Tibial nerve (tissue), 4 donors: ENCODE data around the gene RIPPLY3. TPM values are rescaled to one million over a fixed set of nuclear protein-coding genes. Genes with fewer than 3 reads are reported as not detected.

Source experiments
- DNase-seq, 2 donors: peaks; one replicate each; pipeline ENCODE4 v3.0.0-alpha.2; 2019; ENCODE audit warnings: low spot score in 2 of 2
- H3K27ac ChIP-seq, 4 donors: fragments of 200-600 bp; sonication (generic) in 3 of 4; one replicate each; pipeline ENCODE4 v1.5.1; 2017 to 2019; ENCODE audit warnings: mild to moderate bottlenecking in 1 of 4
- H3K27me3 ChIP-seq, 2 donors: fragments of 200-600 bp; sonication (generic) in 1 of 2; one replicate each; pipeline versions ENCODE4 v1.5.1 to v1.6.0; 2017 to 2019
- H3K36me3 ChIP-seq, 3 donors: fragments of 200-600 bp; sonication (generic); one replicate each; pipeline ENCODE4 v1.5.1; 2018 to 2019
- H3K4me1 ChIP-seq, 4 donors: fragments of 200-600 bp; sonication (generic) in 3 of 4; one replicate each; pipeline ENCODE4 v1.5.1; 2017 to 2019
- H3K4me3 ChIP-seq, 4 donors: fragments of 200-600 bp; sonication (generic) in 3 of 4; one replicate each; pipeline ENCODE4 v1.5.1; 2017 to 2019; ENCODE audit warnings: mild to moderate bottlenecking in 1 of 4, moderate library complexity in 1 of 4
- H3K9me3 ChIP-seq, 4 donors: fragments of 200-600 bp; sonication (generic) in 3 of 4; one replicate each; pipeline ENCODE4 v1.5.1; 2017 to 2019
- EP300 ChIP-seq, 2 donors: sonication (generic); formaldehyde crosslinking; IDR thresholded peaks; one replicate each; pipeline ENCODE4 v1.6.1; 2017; ENCODE audit warnings: antibody characterized with exemption in 2 of 2, mild to moderate bottlenecking in 1 of 2
- POLR2A ChIP-seq, 2 donors: fragments of 450-650 bp; IDR thresholded peaks; one replicate each; pipeline ENCODE4 v1.6.1; 2017; ENCODE audit warnings: antibody characterized with exemption in 2 of 2, mild to moderate bottlenecking in 2 of 2, moderate library complexity in 2 of 2
- WGBS, 2 donors: methylation state at CpG; one replicate each; pipeline ENCODE4 v1.1.5; 2018; 5-methylcytosine and 5-hydroxymethylcytosine counted together
- total RNA-seq, 4 donors: library from RNA; depleted of rRNA; stranded (reverse); fragments of >200 nt; gene quantifications; one replicate each; pipeline ENCODE4 v1.1.0, GENCODE V29; 2016
- TF ChIP-seq, protein P1 (sequence below), 5 experiments: fragments of 200-600 bp in 3 of 5; fragments of 450-650 bp in 2 of 5; sonication (generic) in 3 of 5; IDR thresholded peaks; one replicate each; pipeline ENCODE4 v1.5.1; 2016 to 2019; ENCODE audit warnings: antibody characterized with exemption in 5 of 5, mild to moderate bottlenecking in 3 of 5, moderate library complexity in 2 of 5

RIPPLY3 gene
- total RNA-seq, 4 donors from 2014 or later, result not detected

DNA sequence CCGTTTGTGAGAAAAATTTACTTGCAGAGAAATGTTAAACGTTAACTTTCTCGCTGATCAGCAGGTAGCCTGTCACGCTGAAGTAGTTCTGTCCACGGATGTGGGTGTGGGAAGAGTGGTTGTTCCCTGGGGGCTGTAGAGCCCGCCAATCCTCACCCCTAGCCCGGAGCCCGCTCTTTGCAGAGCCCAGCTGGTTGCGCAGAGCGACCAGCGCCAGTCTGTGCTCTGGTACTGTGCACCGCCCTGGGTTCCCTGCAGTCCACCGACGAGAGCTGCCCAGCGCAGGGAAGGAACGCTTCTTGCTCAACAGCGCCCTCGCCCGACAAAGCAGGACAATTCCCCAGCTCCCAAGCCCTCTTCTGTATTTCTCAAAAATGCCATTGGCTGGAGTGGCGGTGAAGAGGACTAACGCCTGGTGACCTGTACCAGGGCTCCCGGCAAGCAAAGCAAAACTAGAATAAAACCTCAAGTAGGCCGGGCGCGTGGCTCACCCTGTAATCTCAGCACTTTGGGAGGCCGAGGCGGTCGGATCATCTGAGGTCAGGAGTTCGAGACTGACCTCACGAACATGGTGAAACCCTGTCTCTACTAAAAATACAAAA, 3.3 kb downstream of the RIPPLY3 start:
- Histone ChIP-seq H3K36me3 (no peaks in the 10 kb centered on the region), H3K27me3 (peaks cover 3 to 62% of the 10 kb centered on the region in 2 donors), H3K4me1 (peaks cover 0 to 27% (median 5%) of the 10 kb centered on the region in 4 donors), H3K4me3 (peak overlapping the region in 2 of 4 donors; percentile 23 to 29), H3K9me3 (no peaks in the 10 kb centered on the region), H3K27ac (no peak overlapping the region)
- TF ChIP-seq, protein P1, sequence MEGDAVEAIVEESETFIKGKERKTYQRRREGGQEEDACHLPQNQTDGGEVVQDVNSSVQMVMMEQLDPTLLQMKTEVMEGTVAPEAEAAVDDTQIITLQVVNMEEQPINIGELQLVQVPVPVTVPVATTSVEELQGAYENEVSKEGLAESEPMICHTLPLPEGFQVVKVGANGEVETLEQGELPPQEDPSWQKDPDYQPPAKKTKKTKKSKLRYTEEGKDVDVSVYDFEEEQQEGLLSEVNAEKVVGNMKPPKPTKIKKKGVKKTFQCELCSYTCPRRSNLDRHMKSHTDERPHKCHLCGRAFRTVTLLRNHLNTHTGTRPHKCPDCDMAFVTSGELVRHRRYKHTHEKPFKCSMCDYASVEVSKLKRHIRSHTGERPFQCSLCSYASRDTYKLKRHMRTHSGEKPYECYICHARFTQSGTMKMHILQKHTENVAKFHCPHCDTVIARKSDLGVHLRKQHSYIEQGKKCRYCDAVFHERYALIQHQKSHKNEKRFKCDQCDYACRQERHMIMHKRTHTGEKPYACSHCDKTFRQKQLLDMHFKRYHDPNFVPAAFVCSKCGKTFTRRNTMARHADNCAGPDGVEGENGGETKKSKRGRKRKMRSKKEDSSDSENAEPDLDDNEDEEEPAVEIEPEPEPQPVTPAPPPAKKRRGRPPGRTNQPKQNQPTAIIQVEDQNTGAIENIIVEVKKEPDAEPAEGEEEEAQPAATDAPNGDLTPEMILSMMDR (IDR thresholded peaks at IDR 0.05), result peak; percentile 71 to 84 (median 81)
- TF ChIP-seq POLR2A (IDR thresholded peaks at IDR 0.05) (no peak), EP300 (IDR thresholded peaks at IDR 0.05) (peak in 1 of 2 donors; percentile 28)
- peak; percentile 51 to 66 for DNase-seq
- WGBS, 2 donors, result 13 to 15% methylated on average over 30 of the region's 30 CpGs

DNA sequence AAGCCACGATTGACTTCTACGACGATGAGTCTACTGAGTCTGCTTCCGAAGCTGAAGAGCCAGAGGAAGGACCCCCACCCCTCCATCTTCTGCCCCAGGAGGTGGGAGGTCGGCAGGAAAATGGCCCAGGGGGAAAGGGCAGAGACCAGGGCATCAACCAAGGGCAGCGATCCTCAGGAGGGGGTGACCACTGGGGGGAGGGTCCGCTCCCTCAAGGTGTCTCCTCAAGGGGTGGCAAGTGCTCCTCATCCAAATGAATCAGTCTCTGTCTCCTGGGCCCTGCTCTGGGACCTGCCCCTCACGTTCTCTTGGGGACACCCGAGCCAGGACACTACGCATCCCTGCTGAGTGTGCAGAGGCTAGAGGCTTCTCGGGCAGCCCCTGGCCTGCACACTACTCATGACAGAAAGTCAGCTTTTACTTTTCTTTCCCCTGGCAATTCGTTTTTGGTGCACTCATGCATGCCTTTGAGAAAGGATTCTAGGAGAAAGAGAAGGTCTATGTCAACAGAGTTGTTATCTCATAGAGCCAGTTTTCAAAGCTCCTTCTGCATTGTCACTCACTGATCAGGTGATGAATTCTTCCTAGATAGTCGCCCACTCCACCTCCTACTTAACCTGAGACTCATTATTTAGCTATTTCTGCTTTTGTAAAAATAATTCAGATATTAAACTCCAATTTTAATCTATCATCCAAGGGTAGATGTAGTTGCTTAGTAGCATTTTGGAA, 11.6 kb downstream of the RIPPLY3 start:
- TF ChIP-seq POLR2A (IDR thresholded peaks at IDR 0.05) (no peak), EP300 (IDR thresholded peaks at IDR 0.05) (no peak)
- TF ChIP-seq, protein P1 (IDR thresholded peaks at IDR 0.05), result no peak
- H3K4me1 ChIP-seq, result no peaks in the 10 kb centered on the region
- DNase-seq, result no peak
- H3K9me3 ChIP-seq, result no peaks in the 10 kb centered on the region
- H3K27me3 ChIP-seq, result peaks cover 0 to 15% of the 10 kb centered on the region in 2 donors
- H3K36me3 ChIP-seq, result no peaks in the 10 kb centered on the region
- 78 to 82% methylated on average over 13 of the region's 13 CpGs for WGBS, 2 donors
- no peak overlapping the region for H3K4me3 ChIP-seq
- no peak overlapping the region for H3K27ac ChIP-seq

DNA sequence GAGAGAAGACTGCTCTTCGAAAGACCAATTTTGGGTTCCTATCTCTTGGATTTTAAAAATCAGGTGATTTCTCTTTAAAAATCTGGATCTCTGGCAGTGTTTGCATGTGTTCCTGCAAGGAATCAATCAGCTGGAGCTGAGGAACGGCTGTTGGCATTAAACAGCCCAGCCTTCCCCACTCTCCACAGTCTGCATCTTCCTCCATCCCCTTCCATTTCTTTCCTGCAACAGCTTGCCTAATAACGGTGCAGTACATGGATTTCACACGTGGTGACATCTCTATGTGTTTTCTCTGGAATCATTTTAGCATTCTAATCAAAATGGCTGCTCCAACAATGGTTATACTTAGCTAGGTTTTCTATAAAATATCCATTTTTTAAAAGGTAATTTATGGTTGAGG, 20.0 kb downstream of the RIPPLY3 start:
- H3K36me3 ChIP-seq, result no peaks in the 10 kb centered on the region
- no peak overlapping the region for H3K4me3 ChIP-seq
- TF ChIP-seq, protein P1 (IDR thresholded peaks at IDR 0.05), result no peak
- TF ChIP-seq EP300 (IDR thresholded peaks at IDR 0.05) (no peak), POLR2A (IDR thresholded peaks at IDR 0.05) (no peak)
- 35 to 43% methylated on average over 4 of the region's 4 CpGs for WGBS, 2 donors
- no peaks in the 10 kb centered on the region for H3K27me3 ChIP-seq
- peak overlapping the region in 1 of 4 donors; percentile 24 for H3K27ac ChIP-seq
- H3K4me1 ChIP-seq, result peaks cover 0 to 5% (median 0%) of the 10 kb centered on the region in 4 donors
- no peak for DNase-seq
- no peaks in the 10 kb centered on the region for H3K9me3 ChIP-seq

DNA sequence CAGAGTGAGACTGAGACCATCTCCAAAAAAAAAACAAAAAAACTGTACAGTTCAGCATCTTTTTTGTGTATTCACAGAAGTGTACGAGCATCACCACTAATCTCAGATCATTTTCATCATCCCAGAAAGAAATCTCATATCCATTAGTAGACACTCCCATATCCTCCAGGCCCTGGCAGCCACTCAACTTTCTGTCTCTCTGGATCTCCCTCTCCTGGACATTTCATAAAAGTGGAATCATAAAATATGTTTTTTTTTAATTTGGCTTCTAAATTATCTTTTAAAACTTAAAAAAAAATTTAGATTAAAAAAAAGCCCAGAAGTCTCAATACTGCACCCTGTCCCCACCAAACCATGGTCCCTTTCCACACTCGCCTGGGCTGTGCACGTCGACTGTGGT, 22.1 kb downstream of the RIPPLY3 start:
- no peaks in the 10 kb centered on the region for H3K27me3 ChIP-seq
- 75 to 83% methylated on average over 4 of the region's 4 CpGs for WGBS, 2 donors
- DNase-seq, result no peak
- no peak overlapping the region for H3K27ac ChIP-seq
- TF ChIP-seq EP300 (IDR thresholded peaks at IDR 0.05), result no peak
- TF ChIP-seq POLR2A (IDR thresholded peaks at IDR 0.05), result no peak
- no peaks in the 10 kb centered on the region for H3K9me3 ChIP-seq
- peaks cover 0 to 5% (median 0%) of the 10 kb centered on the region in 4 donors for H3K4me1 ChIP-seq
- H3K4me3 ChIP-seq, result no peak overlapping the region
- no peaks in the 10 kb centered on the region for H3K36me3 ChIP-seq

DNA sequence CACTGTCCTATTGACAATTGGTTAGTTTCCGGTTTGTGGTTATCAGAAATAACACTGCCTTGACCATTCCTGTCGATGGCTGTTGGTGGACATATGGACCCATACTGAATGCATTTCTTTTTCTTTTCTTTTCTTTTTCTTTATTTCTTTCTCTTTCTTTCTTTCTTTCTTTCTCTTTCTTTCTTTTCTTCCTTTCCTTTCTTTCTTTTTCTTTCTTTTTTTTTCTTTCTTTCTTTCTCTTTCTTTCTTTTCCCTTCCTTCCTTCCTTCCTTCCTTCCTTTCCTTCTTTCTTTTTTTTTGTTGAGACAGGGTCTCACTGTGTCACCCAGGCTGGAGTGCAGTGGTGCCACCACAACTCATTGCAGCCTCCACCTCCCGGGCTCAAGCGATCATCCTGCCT, 24.4 kb downstream of the RIPPLY3 start:
- Histone ChIP-seq H3K36me3 (no peaks in the 10 kb centered on the region), H3K9me3 (no peaks in the 10 kb centered on the region), H3K27ac (no peak overlapping the region), H3K27me3 (no peaks in the 10 kb centered on the region), H3K4me1 (peaks cover 0 to 5% (median 0%) of the 10 kb centered on the region in 4 donors), H3K4me3 (no peak overlapping the region)
- DNase-seq, result no peak
- TF ChIP-seq EP300 (IDR thresholded peaks at IDR 0.05) (no peak), POLR2A (IDR thresholded peaks at IDR 0.05) (no peak)
- TF ChIP-seq, protein P1 (IDR thresholded peaks at IDR 0.05), result no peak
- 90 to 92% methylated on average over 4 of the region's 4 CpGs for WGBS, 2 donors
